Hepatocyte (in vitro differentiated cells): Measurements from ENCODE around the gene PKNOX1. TPM values are rescaled to one million over a fixed set of nuclear protein-coding genes. Genes with fewer than 3 reads are reported as not detected.
"Not testable (repeated sequence)": the region's sequence is repeated elsewhere in the genome, so short reads cannot be mapped to it uniquely, and the experiment has no call there.

ENCODE experiments used
- DNase-seq: peaks from one replicate; pipeline ENCODE4 v3.0.0-alpha.2; 2016; ENCODE audit warnings: low spot score
- H2AFZ ChIP-seq: fragments of 200-600 bp; sonication (generic); 2 replicates; pipeline ENCODE4 v1.6.0; 2016; ENCODE audit warnings: antibody characterized with exemption, mild to moderate bottlenecking
- H3K27ac ChIP-seq: fragments of 200-600 bp; sonication (generic); 2 replicates; pipeline ENCODE4 v1.5.1; 2016; ENCODE audit warnings: mild to moderate bottlenecking
- H3K27me3 ChIP-seq: fragments of 200-600 bp; sonication (generic); 2 replicates; pipeline ENCODE4 v1.6.1; 2016
- H3K36me3 ChIP-seq: fragments of 200-600 bp; sonication (generic); replicated peaks from 2 replicates; pipeline ENCODE4 v1.5.1; 2016; ENCODE audit warnings: low read depth; ENCODE audit not compliant: insufficient read depth
- H3K4me1 ChIP-seq: fragments of 200-600 bp; sonication (generic); 2 replicates; pipeline ENCODE4 v1.5.1; 2016; ENCODE audit warnings: mild to moderate bottlenecking, moderate library complexity; ENCODE audit not compliant: insufficient read depth
- H3K4me2 ChIP-seq: fragments of 200-600 bp; sonication (generic); 2 replicates; pipeline ENCODE4 v1.6.0; 2016
- H3K4me3 ChIP-seq: fragments of 200-600 bp; sonication (generic); 2 replicates; pipeline ENCODE4 v1.5.1; 2016; ENCODE audit warnings: mild to moderate bottlenecking
- H3K79me2 ChIP-seq: fragments of 200-600 bp; sonication (generic); 2 replicates; pipeline ENCODE4 v1.6.0; 2017; ENCODE audit warnings: mild to moderate bottlenecking
- H3K9me2 ChIP-seq: fragments of 200-600 bp; sonication (generic); replicated peaks from 2 replicates; pipeline ENCODE4 v1.6.0; 2017; ENCODE audit warnings: mild to moderate bottlenecking; ENCODE audit not compliant: insufficient read depth
- H3K9me3 ChIP-seq: fragments of 200-600 bp; sonication (generic); 2 replicates; pipeline ENCODE4 v1.5.1; 2016; ENCODE audit warnings: low read depth, mild to moderate bottlenecking
- H4K20me1 ChIP-seq: fragments of 200-600 bp; sonication (generic); 2 replicates; pipeline ENCODE4 v1.6.0; 2016; ENCODE audit warnings: mild to moderate bottlenecking; ENCODE audit not compliant: insufficient read depth, poor library complexity, severe bottlenecking
- CTCF ChIP-seq: fragments of 200-600 bp; sonication (generic); IDR thresholded peaks from 2 replicates; pipeline ENCODE4 v1.5.1; 2016; ENCODE audit warnings: antibody characterized with exemption, mild to moderate bottlenecking; ENCODE audit not compliant: poor library complexity
- EZH2 ChIP-seq: fragments of 200-600 bp; sonication (generic); IDR thresholded peaks from 2 replicates; pipeline ENCODE4 v1.6.1; 2016; ENCODE audit warnings: antibody characterized with exemption, mild to moderate bottlenecking, borderline replicate concordance
- EZH2phosphoT487 ChIP-seq: fragments of 200-600 bp; sonication (generic); IDR thresholded peaks from one replicate; pipeline ENCODE4 v1.6.1; 2018; ENCODE audit warnings: antibody characterized with exemption, mild to moderate bottlenecking, low read depth, moderate library complexity; ENCODE audit not compliant: unreplicated experiment, severe bottlenecking
- WGBS: methylation state at CpG from one replicate; pipeline ENCODE4 v1.1.6; 2016; ENCODE audit warnings: low lambda C conversion rate; ENCODE audit errors: missing lambda C conversion rate; 5-methylcytosine and 5-hydroxymethylcytosine counted together
- polyA plus RNA-seq: library from polyadenylated mRNA; unstranded; fragments of >200 nt; fragmentation: Nextera tagmentation; extraction: Ambion mirVana; gene quantifications from 2 replicates; pipeline ENCODE4 v1.2.1, GENCODE V29; 2016
- total RNA-seq: library from RNA; depleted of rRNA; stranded (reverse); fragments of >200 nt; gene quantifications from 2 replicates; pipeline ENCODE4 v1.2.3, GENCODE V29; 2014

The PKNOX1 gene
- total and polyA plus RNA-seq, 2 experiments from 2014 or later = 11.0 to 13.4 TPM

- H3K27ac ChIP-seq = no peak overlapping the region
- WGBS = 82% methylated on average over 8 of the region's 8 CpGs
- H3K9me2 ChIP-seq = no peaks in the 10 kb centered on the region
- no peaks in the 10 kb centered on the region for H4K20me1 ChIP-seq
- H3K4me1 ChIP-seq = peaks cover 14% of the 10 kb centered on the region
- TF ChIP-seq CTCF (no peak), EZH2phosphoT487 (no peak), EZH2 (no peak)
- H3K9me3 ChIP-seq = no peaks in the 10 kb centered on the region
- no peak overlapping the region for H3K4me3 ChIP-seq
- H3K36me3 ChIP-seq = no peaks in the 10 kb centered on the region
- no peak for DNase-seq
- no peak overlapping the region for H2AFZ ChIP-seq
- no peaks in the 10 kb centered on the region for H3K27me3 ChIP-seq
- no peak overlapping the region for H3K4me2 ChIP-seq
- H3K79me2 ChIP-seq = peaks cover 3% of the 10 kb centered on the region
Measured at GRCh38 chr21:43004926-43005325, 30.6 kb downstream of the PKNOX1 start.

GRCh38 chr21:43005635-43006034 is 31.3 kb downstream of the PKNOX1 start:
- Histone ChIP-seq H3K4me3 (no peak overlapping the region), H3K79me2 (no peaks in the 10 kb centered on the region), H3K4me1 (peaks cover 14% of the 10 kb centered on the region), H3K4me2 (no peak overlapping the region), H3K27me3 (no peaks in the 10 kb centered on the region), H4K20me1 (no peaks in the 10 kb centered on the region), H3K27ac (no peak overlapping the region), H3K36me3 (no peaks in the 10 kb centered on the region), H3K9me2 (no peaks in the 10 kb centered on the region), H3K9me3 (no peaks in the 10 kb centered on the region), H2AFZ (no peak overlapping the region)
- TF ChIP-seq EZH2phosphoT487 (no peak), CTCF (no peak)
- DNase-seq = no peak
- WGBS = 83% methylated on average over 8 of the region's 9 CpGs

DNA sequence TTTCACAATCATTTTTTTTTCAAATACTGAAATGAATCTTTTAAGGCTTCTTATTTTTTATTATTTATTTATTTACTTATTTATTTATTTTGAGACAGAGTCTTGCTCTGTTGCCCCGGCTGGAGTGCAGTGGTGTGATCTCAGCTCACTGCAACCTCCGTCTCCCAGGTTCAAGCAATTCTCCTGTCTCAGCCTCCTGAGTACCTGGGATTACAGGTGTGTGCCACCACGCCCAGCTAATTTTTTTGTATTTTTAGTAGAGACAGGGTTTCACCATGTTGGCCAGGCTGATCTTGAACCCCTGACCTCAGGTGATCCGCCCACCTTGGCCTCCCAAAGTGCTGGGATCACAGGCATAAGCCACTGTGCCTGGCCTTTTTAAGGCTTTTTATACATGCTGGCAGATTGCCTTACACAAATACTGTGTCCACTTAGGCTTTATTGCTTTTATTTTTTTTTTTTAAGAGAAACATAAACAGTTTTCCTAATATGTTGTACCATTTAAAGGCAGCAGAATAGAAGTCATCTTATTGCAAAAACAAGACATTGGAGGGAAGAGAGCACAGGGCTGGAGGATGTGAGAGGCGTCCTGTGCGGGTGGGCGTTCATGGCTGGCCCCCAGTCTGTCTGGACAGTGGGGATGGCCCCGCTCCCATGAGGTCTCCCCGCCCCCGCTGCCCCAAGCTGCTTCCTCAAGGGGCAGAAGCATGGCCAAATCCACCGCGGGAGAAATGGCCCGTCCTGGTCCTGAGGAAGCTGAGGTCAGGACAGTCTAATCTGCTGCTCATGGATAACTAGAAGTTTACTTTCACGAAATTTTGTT is 31.9 kb downstream of the PKNOX1 start:
- DNase-seq = not testable (repeated sequence)
- H3K27ac ChIP-seq = peak overlapping the region; percentile 55

GRCh38 chr21:43006874-43007208 is 32.5 kb downstream of the PKNOX1 start:
- no peaks in the 10 kb centered on the region for H3K9me3 ChIP-seq
- H3K9me2 ChIP-seq = no peaks in the 10 kb centered on the region
- peak overlapping the region; percentile 52 for H3K4me2 ChIP-seq
- 37% methylated on average over 4 of the region's 4 CpGs for WGBS
- no peaks in the 10 kb centered on the region for H3K36me3 ChIP-seq
- peak overlapping the region; percentile 55 for H3K27ac ChIP-seq
- no peak for DNase-seq
- H2AFZ ChIP-seq = no peak overlapping the region
- H3K27me3 ChIP-seq = no peaks in the 10 kb centered on the region
- no peak overlapping the region for H3K4me3 ChIP-seq
- no peaks in the 10 kb centered on the region for H4K20me1 ChIP-seq
- no peaks in the 10 kb centered on the region for H3K79me2 ChIP-seq
- TF ChIP-seq EZH2phosphoT487 (no peak), EZH2 (no peak), CTCF (no peak)
- H3K4me1 ChIP-seq = peaks cover 14% of the 10 kb centered on the region

More for the DNA sequence above, 31.9 kb downstream of the PKNOX1 start:
- H3K79me2 ChIP-seq, H3K36me3 ChIP-seq, H4K20me1 ChIP-seq, H3K4me3 ChIP-seq, H3K9me2 ChIP-seq, H2AFZ ChIP-seq, H3K27me3 ChIP-seq, H3K9me3 ChIP-seq: not testable (repeated sequence)
- peak overlapping the region; percentile 52 for H3K4me2 ChIP-seq
- peaks cover 14% of the 10 kb centered on the region for H3K4me1 ChIP-seq
- 61% methylated on average over 14 of the region's 14 CpGs for WGBS
